Stimulated activated CD8-positive, alpha-beta memory T cell treated with anti-CD3 and anti-CD28 coated beads, Interleukin-4, amount 100 ng/mL, for 24 hours (primary cell): ENCODE measurements around the gene IGF2BP3.

ENCODE experiments used
- DNase-seq: peaks from one replicate; pipeline ENCODE4 v3.0.0-alpha.2; 2020; ENCODE audit warnings: low read depth

Gene IGF2BP3

GRCh38 chr7:23264916-23265458, 205.3 kb downstream of the IGF2BP3 start:
- DNase-seq, result no peak

GRCh38 chr7:23261843-23262452, 208.3 kb downstream of the IGF2BP3 start:
- peak; percentile 24 for DNase-seq

DNA sequence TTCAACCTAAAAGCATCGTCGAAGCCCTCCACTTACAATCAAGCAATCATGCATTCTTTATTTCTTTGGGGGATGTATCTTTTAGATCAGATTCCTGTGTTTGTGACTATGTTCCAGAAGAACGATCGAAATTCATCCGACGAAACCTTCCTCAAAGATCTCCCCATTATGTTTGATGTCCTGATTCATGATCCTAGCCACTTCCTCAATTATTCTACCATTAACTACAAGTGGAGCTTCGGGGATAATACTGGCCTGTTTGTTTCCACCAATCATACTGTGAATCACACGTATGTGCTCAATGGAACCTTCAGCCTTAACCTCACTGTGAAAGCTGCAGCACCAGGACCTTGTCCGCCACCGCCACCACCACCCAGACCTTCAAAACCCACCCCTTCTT, 209.9 kb downstream of the IGF2BP3 start:
- DNase-seq, result no peak
